SU-DHL-6 (cell line): Measurements from ENCODE around the gene PCAT6.

Source experiments
- EZH2phosphoT487 ChIP-seq: fragments of 200-600 bp; sonication (generic), shearing (Covaris generic); conservative IDR thresholded peaks from 2 replicates; pipeline ENCODE4 v1.6.1; 2018; ENCODE audit warnings: mild to moderate bottlenecking, antibody characterized with exemption, low read length, moderate library complexity, mixed read lengths
- TF ChIP-seq, protein P1 (sequence below): fragments of 200-600 bp; sonication (generic); IDR thresholded peaks from one replicate; pipeline ENCODE4 v1.5.1; 2017; ENCODE audit warnings: antibody characterized with exemption, mild to moderate bottlenecking, low read length, moderate library complexity; ENCODE audit not compliant: insufficient read depth, poor library complexity, severe bottlenecking

DNA sequence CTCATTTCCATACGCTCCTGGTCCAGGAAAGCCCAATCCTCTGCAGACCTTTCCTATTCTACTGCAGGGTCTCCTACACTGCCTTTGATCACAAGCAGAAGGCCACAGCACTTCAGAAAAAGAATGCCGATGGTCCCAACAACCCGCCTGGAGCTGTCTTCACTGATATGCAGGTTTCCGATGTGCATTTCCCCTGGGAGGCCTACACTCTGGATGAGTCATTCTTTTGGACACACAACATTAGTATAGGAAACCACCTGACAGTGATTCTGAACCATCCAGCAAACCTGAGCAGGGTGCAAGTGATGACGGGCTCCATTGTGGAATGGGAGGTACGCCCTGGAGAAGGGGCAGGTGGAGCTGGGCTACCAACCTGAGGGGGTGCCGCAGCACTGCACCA lies 15.0 kb downstream of the PCAT6 start:
- TF ChIP-seq, protein P1, sequence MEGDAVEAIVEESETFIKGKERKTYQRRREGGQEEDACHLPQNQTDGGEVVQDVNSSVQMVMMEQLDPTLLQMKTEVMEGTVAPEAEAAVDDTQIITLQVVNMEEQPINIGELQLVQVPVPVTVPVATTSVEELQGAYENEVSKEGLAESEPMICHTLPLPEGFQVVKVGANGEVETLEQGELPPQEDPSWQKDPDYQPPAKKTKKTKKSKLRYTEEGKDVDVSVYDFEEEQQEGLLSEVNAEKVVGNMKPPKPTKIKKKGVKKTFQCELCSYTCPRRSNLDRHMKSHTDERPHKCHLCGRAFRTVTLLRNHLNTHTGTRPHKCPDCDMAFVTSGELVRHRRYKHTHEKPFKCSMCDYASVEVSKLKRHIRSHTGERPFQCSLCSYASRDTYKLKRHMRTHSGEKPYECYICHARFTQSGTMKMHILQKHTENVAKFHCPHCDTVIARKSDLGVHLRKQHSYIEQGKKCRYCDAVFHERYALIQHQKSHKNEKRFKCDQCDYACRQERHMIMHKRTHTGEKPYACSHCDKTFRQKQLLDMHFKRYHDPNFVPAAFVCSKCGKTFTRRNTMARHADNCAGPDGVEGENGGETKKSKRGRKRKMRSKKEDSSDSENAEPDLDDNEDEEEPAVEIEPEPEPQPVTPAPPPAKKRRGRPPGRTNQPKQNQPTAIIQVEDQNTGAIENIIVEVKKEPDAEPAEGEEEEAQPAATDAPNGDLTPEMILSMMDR = no peak
- no peak for TF ChIP-seq EZH2phosphoT487
